Motor neuron (in vitro differentiated cells): ENCODE results near the gene TSPAN3. TPM values are rescaled to one million over a fixed set of nuclear protein-coding genes. Genes with fewer than 3 reads are reported as not detected.

Experiments
- ATAC-seq, 8 experiments: fragments of 200-7000 bp; cut with Tn5 transposase; replicated peaks in 6 of 8; 2 replicates each; pipeline ENCODE4 v1.8.0; 2021; ENCODE audit warnings: mild to moderate bottlenecking in 8 of 8, moderate library complexity in 8 of 8
- H3K27ac ChIP-seq, 2 donors: fragments of 250-450 bp; sonication (Bioruptor Pico); 2 replicates each; pipeline ENCODE4 v1.9.0; 2021; ENCODE audit warnings: antibody characterized with exemption in 2 of 2, mild to moderate bottlenecking in 2 of 2, moderate library complexity in 1 of 2
- H3K4me1 ChIP-seq, 2 donors: fragments of 250-450 bp; sonication (Bioruptor Pico); replicated peaks in 1 of 2; 2 replicates each; pipeline ENCODE4 v1.6.1; 2021; ENCODE audit warnings: antibody characterized with exemption in 2 of 2, mild to moderate bottlenecking in 2 of 2, moderate library complexity in 1 of 2
- H3K4me3 ChIP-seq, 5 donors: fragments of 250-450 bp; sonication (Bioruptor Pico); 2 replicates each; pipeline ENCODE4 v1.9.0; 2021; ENCODE audit warnings: antibody characterized with exemption in 5 of 5, mild to moderate bottlenecking in 5 of 5, moderate library complexity in 4 of 5
- WGBS, 10 experiments: fragments of 450-650 bp; shearing (Covaris generic); methylation state at CpG; one replicate each; pipeline ENCODE4 v1.0.0; 2022; 5-methylcytosine and 5-hydroxymethylcytosine counted together
- in situ Hi-C, 9 experiments: fragments of 400-800 bp; cut with MboI; loops; one replicate each; pipeline ENCODE4 v1.15.0; 2021; ENCODE audit warnings: low sequenced_read_pairs in 9 of 9, low pct_unique_long_range_greater_than_20kb in 2 of 9; ENCODE audit not compliant: unreplicated experiment in 9 of 9
- total RNA-seq, 8 experiments: library from RNA; unstranded; fragments of 300-600 nt; gene quantifications; 2 replicates each; pipeline versions ENCODE4 v1.2.3 to v1.2.4, GENCODE V29; 2022

Gene TSPAN3
- total RNA-seq = 100 to 1,000 TPM; 153 to 545 (median 224) TPM

GRCh38 chr15:77070495-77071304 is at the start of gene TSPAN3:
TSS of gene TSPAN3 (minus strand) at chr15:77071109. CDS start at chr15:77070954, 155 bp downstream.
- 0 to 6% (median 0%) methylated on average over 2 to 3 of the region's 97 CpGs; no CpG with 5 or more reads in 6 of the 10 experiments for WGBS, 10 experiments
- Histone ChIP-seq H3K27ac (peak within 1 kb of the TSS; percentile 93 to 97), H3K4me1 (peaks cover 8 to 12% of the 10 kb centered on the region in 2 donors), H3K4me3 (peak within 1 kb of the TSS; percentile 62 to 89 (median 66))
- in situ Hi-C loops = no loop called here
- ATAC-seq = peak; percentile 91 to 98 (median 97)

- 54 to 100% (median 75%) methylated on average over 1 to 4 of the region's 4 CpGs; no CpG with 5 or more reads in 1 of the 10 experiments for WGBS, 10 experiments
- no peak overlapping the region for H3K27ac ChIP-seq
- peaks cover 3 to 6% of the 10 kb centered on the region in 2 donors for H3K4me1 ChIP-seq
- H3K4me3 ChIP-seq = no peak overlapping the region
- in situ Hi-C loops = loop anchor here in 8 of 9 experiments (25.0 kb wide), 5 partner anchors 367 to 742 kb away; partner anchors contain the start of gene LINGO1 (in 3 of the 8)
- no peak for ATAC-seq
Observed at GRCh38 chr15:77120576-77120975, 49.7 kb upstream of the TSPAN3 start.

- peaks cover 3 to 6% of the 10 kb centered on the region in 2 donors for H3K4me1 ChIP-seq
- no peak for ATAC-seq
- no peak overlapping the region for H3K27ac ChIP-seq
- H3K4me3 ChIP-seq = no peak overlapping the region
- in situ Hi-C loops = loop anchor here in 8 of 9 experiments (25.0 kb wide), 5 partner anchors 368 to 743 kb away; partner anchors contain the start of gene LINGO1 (in 3 of the 8)
- WGBS, 10 experiments = 0 to 100% (median 71%) methylated on average over 1 of the region's 1 CpG; no CpG with 5 or more reads in 5 of the 10 experiments
Observed at GRCh38 chr15:77119446-77119845, 48.5 kb upstream of the TSPAN3 start.

- peaks cover 3 to 6% of the 10 kb centered on the region in 2 donors for H3K4me1 ChIP-seq
- in situ Hi-C loops = loop anchor here in 8 of 9 experiments (25.0 kb wide), 5 partner anchors 368 to 743 kb away; partner anchors contain the start of gene LINGO1 (in 3 of the 8)
- no peak overlapping the region for H3K27ac ChIP-seq
- ATAC-seq = peak; percentile 74 to 92 (median 81)
- H3K4me3 ChIP-seq = no peak overlapping the region
- 0 to 82% (median 42%) methylated on average over 1 to 3 of the region's 3 CpGs; no CpG with 5 or more reads in 3 of the 10 experiments for WGBS, 10 experiments
Observed at GRCh38 chr15:77118882-77119321, 48.0 kb upstream of the TSPAN3 start.

- ATAC-seq = no peak
- Histone ChIP-seq H3K27ac (no peak overlapping the region), H3K4me3 (no peak overlapping the region), H3K4me1 (peaks cover 14 to 15% of the 10 kb centered on the region in 2 donors)
- WGBS, 10 experiments = 95 to 100% (median 100%) methylated on average over 1 to 4 of the region's 4 CpGs; no CpG with 5 or more reads in 1 of the 10 experiments
- in situ Hi-C loops = loop anchor here in 8 of 9 experiments (25.0 kb wide), 5 partner anchors 372 to 747 kb away; partner anchors contain the start of gene LINGO1 (in 3 of the 8)
Observed at GRCh38 chr15:77115179-77115578, 44.3 kb upstream of the TSPAN3 start.

- peak; percentile 9 to 87 (median 62) for ATAC-seq
- Histone ChIP-seq H3K4me1 (peaks cover 9 to 13% of the 10 kb centered on the region in 2 donors), H3K4me3 (no peak overlapping the region), H3K27ac (peak overlapping the region in 1 of 2 donors; percentile 14)
- 53 to 80% (median 80%) methylated on average over 1 to 2 of the region's 2 CpGs; no CpG with 5 or more reads in 7 of the 10 experiments for WGBS, 10 experiments
- in situ Hi-C loops = loop anchor here in 8 of 9 experiments (25.0 kb wide), 5 partner anchors 374 to 749 kb away; partner anchors contain the start of gene LINGO1 (in 3 of the 8)
Observed at GRCh38 chr15:77112838-77113504, 42.1 kb upstream of the TSPAN3 start.

GRCh38 chr15:77111789-77112188 is 40.9 kb upstream of the TSPAN3 start:
- peak in 3 of 8 experiments; percentile 41 to 70 (median 52) for ATAC-seq
- 0 to 100% (median 95%) methylated on average over 1 to 3 of the region's 3 CpGs; no CpG with 5 or more reads in 3 of the 10 experiments for WGBS, 10 experiments
- no peak overlapping the region for H3K4me3 ChIP-seq
- in situ Hi-C loops = loop anchor here in 8 of 9 experiments (25.0 kb wide), 5 partner anchors 376 to 751 kb away; partner anchors contain the start of gene LINGO1 (in 3 of the 8)
- peaks cover 16 to 23% of the 10 kb centered on the region in 2 donors for H3K4me1 ChIP-seq
- H3K27ac ChIP-seq = no peak overlapping the region

- WGBS, 10 experiments = 20 to 67% (median 45%) methylated on average over 1 to 7 of the region's 9 CpGs
- H3K27ac ChIP-seq = peak overlapping the region in 1 of 2 donors; percentile 33
Observed at GRCh38 chr15:77107531-77108355, 36.8 kb upstream of the TSPAN3 start.

GRCh38 chr15:77107068-77107467 is 36.2 kb upstream of the TSPAN3 start:
- H3K4me3 ChIP-seq = no peak overlapping the region
- WGBS, 10 experiments = 80% methylated on average over 1 of the region's 2 CpGs; no CpG with 5 or more reads in 9 of the 10 experiments
- in situ Hi-C loops = loop anchor here in 8 of 9 experiments (25.0 kb wide), 5 partner anchors 380 to 755 kb away; partner anchors contain the start of gene LINGO1 (in 3 of the 8)
- H3K4me1 ChIP-seq = peaks cover 8 to 13% of the 10 kb centered on the region in 2 donors
- H3K27ac ChIP-seq = no peak overlapping the region
- ATAC-seq = peak in 5 of 8 experiments; percentile 6 to 44 (median 34)

More at GRCh38 chr15:77107531-77108355, 36.8 kb upstream of the TSPAN3 start:
- ATAC-seq = peak; percentile 47 to 98 (median 94)
- Histone ChIP-seq H3K4me1 (peaks cover 13 to 18% of the 10 kb centered on the region in 2 donors), H3K4me3 (no peak overlapping the region)
- in situ Hi-C loops = loop anchor here in 8 of 9 experiments (25.0 kb wide), 5 partner anchors 380 to 755 kb away; partner anchors contain the start of gene LINGO1 (in 3 of the 8)

GRCh38 chr15:77104155-77104554 is 33.2 kb upstream of the TSPAN3 start:
- Histone ChIP-seq H3K4me1 (peaks cover 8 to 13% of the 10 kb centered on the region in 2 donors), H3K27ac (no peak overlapping the region), H3K4me3 (no peak overlapping the region)
- in situ Hi-C loops = loop anchor here in 8 of 9 experiments (25.0 kb wide), 5 partner anchors 383 to 758 kb away; partner anchors contain the start of gene LINGO1 (in 3 of the 8)
- peak in 2 of 8 experiments; percentile 91 for ATAC-seq
- 0 to 90% (median 69%) methylated on average over 1 to 2 of the region's 3 CpGs; no CpG with 5 or more reads in 6 of the 10 experiments for WGBS, 10 experiments

GRCh38 chr15:77099741-77100463 is 29.0 kb upstream of the TSPAN3 start:
- 29 to 100% (median 69%) methylated on average over 1 to 3 of the region's 4 CpGs; no CpG with 5 or more reads in 3 of the 10 experiments for WGBS, 10 experiments
- in situ Hi-C loops = loop anchor here in 8 of 9 experiments (25.0 kb wide), 5 partner anchors 387 to 762 kb away; partner anchors contain the start of gene LINGO1 (in 3 of the 8)
- no peak for ATAC-seq
- Histone ChIP-seq H3K27ac (no peak overlapping the region), H3K4me3 (no peak overlapping the region), H3K4me1 (peaks cover 19 to 38% of the 10 kb centered on the region in 2 donors)
